ENCODE data around the gene STK11IP. TPM values are rescaled to one million over a fixed set of nuclear protein-coding genes. Genes with fewer than 3 reads are reported as not detected.

STK11IP gene
- total RNA-seq, 2 donors from 2014 or later, result 18.6 to 22.4 TPM

- intact Hi-C loops (cut with DNase I), result loop anchor here in 1 of 2 donors (1.0 kb wide), 1 partner anchor 34 kb away; no protein-coding TSS in a partner anchor
- DNase-seq (ENCODE audit: low spot score), result no peak
These were observed 23.0 kb upstream of the STK11IP start for GRCh38 chr2:219574484-219575311.

- no peak for DNase-seq (ENCODE audit: low spot score)
These were observed 21.8 kb upstream of the STK11IP start for GRCh38 chr2:219575566-219576504.

GRCh38 chr2:219576505-219577388, 20.9 kb upstream of the STK11IP start:
- intact Hi-C loops (cut with DNase I), result no loop called here
- DNase-seq (ENCODE audit: low spot score), result no peak

More at GRCh38 chr2:219575566-219576504, 21.8 kb upstream of the STK11IP start:
- intact Hi-C loops (cut with DNase I), result no loop called here

GRCh38 chr2:219578811-219579613, 18.6 kb upstream of the STK11IP start:
- no peak for DNase-seq (ENCODE audit: low spot score)
- intact Hi-C loops (cut with DNase I), result no loop called here

- intact Hi-C loops (cut with DNase I), result no loop called here
- no peak for DNase-seq (ENCODE audit: low spot score)
These were observed 16.3 kb upstream of the STK11IP start for GRCh38 chr2:219581346-219581745.

- intact Hi-C loops (cut with DNase I), result no loop called here
- no peak for DNase-seq (ENCODE audit: low spot score)
These were observed 6.6 kb upstream of the STK11IP start for GRCh38 chr2:219591091-219591490.

- intact Hi-C loops (cut with DNase I), result no loop called here
- no peak for DNase-seq (ENCODE audit: low spot score)
These were observed 4.9 kb upstream of the STK11IP start for GRCh38 chr2:219592736-219593135.

GRCh38 chr2:219593154-219593553, 4.5 kb upstream of the STK11IP start:
- intact Hi-C loops (cut with DNase I), result no loop called here
- no peak for DNase-seq (ENCODE audit: low spot score)

DNA sequence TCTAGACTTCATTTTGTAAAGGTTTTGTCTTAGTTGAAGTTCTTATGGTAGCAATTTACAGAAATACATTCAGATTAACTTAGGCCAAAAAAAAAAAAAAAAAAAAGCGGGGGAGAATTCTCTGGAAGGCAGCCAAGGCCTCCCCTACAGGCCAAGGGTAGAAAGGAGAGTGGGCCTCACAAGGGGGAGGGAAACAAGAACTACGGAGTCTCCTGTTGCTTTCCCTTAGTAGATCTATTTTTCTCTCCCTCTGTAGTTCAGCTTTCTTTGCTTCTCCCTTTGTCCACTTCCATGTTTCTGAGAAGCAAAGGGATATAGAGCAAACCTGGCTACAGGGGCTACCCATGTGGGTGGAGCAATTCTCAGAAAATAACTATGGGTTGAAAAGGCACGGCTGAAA, 2.4 kb upstream of the STK11IP start:
- DNase-seq (ENCODE audit: low spot score), result no peak

DNA sequence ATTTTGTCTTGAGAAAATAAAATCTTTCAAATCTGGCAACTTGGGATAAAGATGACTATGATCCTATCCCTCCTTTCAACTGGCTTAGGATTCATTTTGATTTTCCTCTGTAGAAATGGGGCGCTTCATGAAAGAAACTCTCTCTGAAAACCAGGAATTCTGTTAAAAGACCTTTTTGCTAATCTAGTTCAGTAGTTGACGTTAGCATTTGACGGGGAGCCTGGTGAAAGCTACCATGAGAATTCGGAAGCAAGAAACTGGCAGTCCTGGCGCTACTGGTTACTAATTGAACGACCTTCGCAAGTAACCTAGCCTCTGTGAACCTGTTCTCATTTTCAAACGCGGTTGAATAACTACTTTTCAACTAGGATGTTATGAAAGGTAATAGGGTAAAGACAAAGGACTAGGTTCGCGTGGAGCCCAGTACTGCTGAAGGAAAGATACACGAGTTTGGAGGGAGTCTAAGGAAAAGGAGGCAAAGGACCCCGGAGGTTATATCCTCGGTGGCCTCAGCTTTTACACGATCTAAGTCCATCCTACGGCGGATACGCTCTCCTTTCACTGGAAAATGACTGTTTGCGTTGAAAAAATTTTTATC, 604 bp upstream of the STK11IP start:
- intact Hi-C loops (cut with DNase I), result no loop called here
- no peak for DNase-seq (ENCODE audit: low spot score)

More for the DNA sequence above, 2.4 kb upstream of the STK11IP start:
- intact Hi-C loops (cut with DNase I), result no loop called here

DNA sequence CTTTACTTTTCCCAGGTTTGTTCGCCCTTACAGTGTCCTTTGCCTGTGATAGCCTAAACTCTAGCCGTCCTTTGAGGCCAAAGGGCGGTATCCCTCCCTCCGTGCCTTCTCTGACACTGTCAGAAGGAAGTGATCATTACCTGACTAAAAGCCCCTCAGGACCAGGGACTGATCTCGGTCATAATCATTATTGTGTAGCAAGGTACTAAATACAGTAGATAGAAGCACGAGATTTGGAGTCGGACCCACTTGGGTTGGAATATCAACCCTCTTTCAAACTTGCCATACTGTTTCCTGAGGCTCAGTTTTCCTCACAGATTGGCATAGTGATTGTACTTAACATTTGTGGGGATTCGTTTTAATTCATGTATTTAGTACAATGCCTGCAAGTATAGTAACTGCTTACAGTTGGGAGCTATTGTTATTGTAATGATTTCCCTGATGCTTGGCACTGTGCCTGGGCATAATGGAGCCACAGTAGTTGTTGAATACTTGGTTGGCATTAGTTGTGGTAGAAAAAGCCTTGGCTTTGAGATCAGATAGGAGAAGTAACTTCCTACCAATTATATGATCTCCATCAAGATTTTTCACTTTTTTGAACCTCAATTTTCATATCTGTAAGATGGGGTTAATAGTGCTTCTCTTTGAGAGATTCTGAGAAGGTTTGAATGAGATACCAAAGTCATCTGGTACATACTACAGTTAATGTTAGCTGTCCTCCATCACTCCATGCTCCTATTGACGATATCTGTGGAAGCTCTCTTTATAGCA, 836 bp downstream of the STK11IP start:
- DNase-seq (ENCODE audit: low spot score), result no peak
- intact Hi-C loops (cut with DNase I), result no loop called here

GRCh38 chr2:219603771-219604170, 6.1 kb downstream of the STK11IP start:
- intact Hi-C loops (cut with DNase I), result no loop called here
- no peak for DNase-seq (ENCODE audit: low spot score)

DNA sequence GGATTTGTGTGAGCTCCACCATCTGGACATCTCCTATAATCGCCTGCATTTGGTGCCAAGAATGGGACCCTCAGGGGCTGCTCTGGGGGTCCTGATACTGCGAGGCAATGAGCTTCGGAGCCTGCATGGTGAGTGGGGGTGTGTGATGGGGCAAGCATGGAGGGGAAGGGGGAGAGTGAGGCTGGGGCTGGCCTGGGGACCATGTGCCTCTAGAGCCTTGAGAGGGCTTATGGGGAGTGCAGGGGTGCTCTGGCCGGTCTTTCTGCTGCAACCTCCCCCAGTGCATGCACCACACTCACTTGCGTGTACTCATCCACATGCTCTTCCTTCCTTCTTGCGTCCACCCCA, 7.9 kb downstream of the STK11IP start:
- DNase-seq (ENCODE audit: low spot score), result no peak
- intact Hi-C loops (cut with DNase I), result no loop called here

GRCh38 chr2:219607931-219608330, 10.3 kb downstream of the STK11IP start:
- DNase-seq (ENCODE audit: low spot score), result no peak
- intact Hi-C loops (cut with DNase I), result no loop called here

DNA sequence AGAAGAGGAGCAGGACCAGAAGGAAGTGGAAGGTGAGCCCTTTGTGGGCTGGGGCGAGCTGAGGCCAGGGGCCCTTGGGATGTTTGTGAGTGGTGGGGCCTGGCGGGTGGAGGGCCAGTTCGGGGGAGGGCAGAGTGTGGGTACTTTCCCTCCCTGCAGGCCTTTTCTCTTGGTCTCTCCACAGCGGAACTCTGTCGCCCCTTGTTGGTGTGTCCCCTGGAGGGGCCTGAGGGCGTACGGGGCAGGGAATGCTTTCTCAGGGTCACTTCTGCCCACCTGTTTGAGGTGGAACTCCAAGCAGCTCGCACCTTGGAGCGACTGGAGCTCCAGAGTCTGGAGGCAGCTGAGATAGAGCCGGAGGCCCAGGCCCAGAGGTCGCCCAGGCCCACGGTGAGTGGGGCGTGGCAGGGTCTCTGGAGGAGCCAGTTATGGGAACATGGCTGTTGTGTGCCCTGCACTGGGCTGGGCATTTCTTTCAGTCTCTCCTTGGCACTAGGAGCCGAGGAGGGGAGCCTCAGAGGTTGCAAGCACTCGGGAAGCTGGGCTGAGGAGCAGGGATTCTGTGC, 10.8 kb downstream of the STK11IP start:
- DNase-seq (ENCODE audit: low spot score), result no peak
- intact Hi-C loops (cut with DNase I), result no loop called here

- intact Hi-C loops (cut with DNase I), result no loop called here
- no peak for DNase-seq (ENCODE audit: low spot score)
These were observed 11.6 kb downstream of the STK11IP start for GRCh38 chr2:219609149-219609750.

DNA sequence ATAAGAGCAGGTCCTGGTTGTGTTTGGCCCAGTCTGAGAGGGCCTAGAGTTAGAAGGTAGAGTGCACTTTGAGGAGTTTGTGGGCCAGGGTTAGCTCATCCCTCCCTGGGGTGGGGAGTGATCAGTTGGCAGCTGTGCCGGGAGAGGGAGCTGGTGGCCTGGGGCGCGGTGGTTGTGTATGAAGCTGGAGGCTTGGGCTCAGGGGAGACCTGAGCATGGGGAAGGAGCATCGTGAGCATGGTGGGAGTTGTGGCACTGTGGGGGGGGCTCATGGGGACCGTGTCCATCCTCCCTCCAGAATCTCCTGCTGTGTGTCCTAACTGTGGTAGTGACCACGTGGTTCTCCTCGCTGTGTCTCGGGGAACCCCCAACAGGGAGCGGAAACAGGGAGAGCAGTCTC, 13.6 kb downstream of the STK11IP start:
- intact Hi-C loops (cut with DNase I), result no loop called here
- no peak for DNase-seq (ENCODE audit: low spot score)
